ENCODE results near the gene C9orf85.
A peak's percentile ranks its signal among the peaks of the same experiment; 100 is the strongest.
"Not testable (repeated sequence)": the region's sequence is repeated elsewhere in the genome, so short reads cannot be mapped to it uniquely, and the experiment has no call there.

Gene C9orf85, protein sequence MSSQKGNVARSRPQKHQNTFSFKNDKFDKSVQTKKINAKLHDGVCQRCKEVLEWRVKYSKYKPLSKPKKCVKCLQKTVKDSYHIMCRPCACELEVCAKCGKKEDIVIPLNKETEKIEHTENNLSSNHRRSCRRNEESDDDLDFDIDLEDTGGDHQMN

DNA sequence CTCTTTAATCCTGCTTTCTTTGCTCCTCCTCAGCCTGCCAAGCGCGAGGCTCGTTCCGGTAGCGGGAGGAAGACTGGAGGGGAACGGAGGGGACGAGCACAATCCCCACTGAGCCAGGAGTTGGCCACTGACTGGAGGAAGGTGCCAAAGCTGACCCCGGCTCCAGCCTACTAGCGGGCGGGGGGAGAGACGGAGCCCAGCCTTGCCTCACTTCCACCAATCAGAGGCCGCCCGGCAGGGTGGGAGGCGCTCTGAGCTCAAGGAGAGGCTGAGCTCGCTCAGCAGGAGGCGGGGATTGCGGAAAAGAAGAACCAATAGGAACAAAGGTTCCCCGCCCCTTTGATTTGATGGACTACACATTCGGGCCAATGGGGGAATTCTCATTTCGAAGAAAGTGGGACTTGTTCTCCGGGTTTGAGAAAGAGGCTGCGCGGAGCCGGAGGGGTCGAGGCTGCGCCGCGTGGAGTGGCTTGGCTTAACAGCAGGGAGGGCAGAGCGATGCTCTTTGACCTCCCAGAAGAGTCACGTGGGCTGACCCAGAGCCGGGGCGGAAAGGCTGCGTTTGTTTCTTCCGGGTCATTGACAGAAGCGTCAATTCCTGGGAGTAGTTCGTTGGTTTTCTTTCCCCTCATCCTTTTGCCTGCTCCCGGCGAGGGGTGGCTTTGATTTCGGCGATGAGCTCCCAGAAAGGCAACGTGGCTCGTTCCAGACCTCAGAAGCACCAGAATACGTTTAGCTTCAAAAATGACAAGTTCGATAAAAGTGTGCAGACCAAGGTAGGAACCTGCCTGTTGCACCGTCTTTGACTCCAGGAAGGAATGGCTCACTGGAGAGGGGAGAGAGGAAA, at the start of gene C9orf85, which contains the start of gene ABHD17B:
Gene C9orf85 (plus strand): TSS at position 579 of the 847 bp plus-strand sequence. CDS start 96 bp downstream, at position 675.
Gene ABHD17B (minus strand): TSS at position 133 of the 847 bp plus-strand sequence. CDS start 36,113 bp downstream, outside the sequence.
- DNase-seq (ENCODE audit: extremely low read depth in 1 of 2, low read depth in 1 of 2) = peak; percentile 93 to 98

DNA sequence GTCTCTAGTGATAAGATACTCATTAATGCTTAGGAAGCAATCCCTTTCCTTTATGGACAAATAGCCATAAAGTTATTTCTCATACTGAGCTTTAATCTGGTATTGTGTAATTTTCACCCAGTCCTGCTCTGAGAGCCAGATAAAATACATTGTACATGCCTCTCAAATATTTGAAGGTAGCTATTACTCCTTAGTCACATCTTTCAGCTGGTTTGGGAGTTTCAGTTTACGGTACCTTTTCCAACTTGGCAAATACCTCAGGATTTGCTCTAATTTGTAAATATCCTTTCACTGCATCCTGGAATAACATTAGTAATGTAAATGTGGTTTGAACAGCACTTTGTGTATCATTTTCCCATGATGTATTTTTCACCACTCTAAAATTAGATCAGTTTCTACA, 47.8 kb upstream of the C9orf85 start:
- no peak for DNase-seq (ENCODE audit: extremely low read depth in 1 of 2, low read depth in 1 of 2)

DNA sequence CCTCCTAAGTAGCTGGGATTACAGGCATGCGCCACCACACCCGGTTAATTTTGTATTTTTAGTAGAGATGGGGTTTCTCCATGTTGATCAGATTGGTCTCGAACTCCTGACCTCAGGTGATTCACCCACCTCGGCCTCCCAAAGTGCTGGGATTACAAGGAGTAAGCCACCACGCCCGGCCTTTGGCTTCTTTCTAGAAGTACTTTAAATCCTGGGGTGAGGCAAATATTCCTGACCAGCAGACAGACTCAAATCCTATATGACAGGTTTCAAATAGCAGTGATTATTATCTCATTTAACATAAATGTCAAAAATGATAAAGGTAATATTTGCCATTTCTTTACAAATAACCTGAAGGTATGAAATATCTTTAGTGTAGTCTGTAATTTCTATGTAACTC, 36.1 kb upstream of the C9orf85 start:
- DNase-seq (ENCODE audit: extremely low read depth in 1 of 2, low read depth in 1 of 2) = no peak

DNA sequence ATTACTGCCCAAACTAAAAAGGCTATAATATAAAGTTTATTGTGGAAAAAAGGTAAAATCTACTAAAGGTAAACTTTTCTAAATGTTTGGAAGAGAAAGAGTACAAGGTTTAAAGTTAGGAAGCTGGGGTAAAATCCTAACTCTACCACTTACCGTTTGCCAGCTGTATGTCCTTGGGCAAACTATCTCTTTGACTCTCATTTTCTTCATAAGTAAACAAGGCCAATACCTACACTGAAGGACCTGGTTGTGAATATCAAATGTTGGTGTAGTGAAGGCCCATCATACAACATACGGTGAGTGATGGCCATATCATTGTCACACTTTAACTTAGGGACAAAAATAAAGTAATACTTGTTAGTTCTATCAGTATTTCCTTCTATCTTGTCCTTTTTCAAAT, 35.3 kb upstream of the C9orf85 start:
- DNase-seq (ENCODE audit: extremely low read depth in 1 of 2, low read depth in 1 of 2) = no peak

DNA sequence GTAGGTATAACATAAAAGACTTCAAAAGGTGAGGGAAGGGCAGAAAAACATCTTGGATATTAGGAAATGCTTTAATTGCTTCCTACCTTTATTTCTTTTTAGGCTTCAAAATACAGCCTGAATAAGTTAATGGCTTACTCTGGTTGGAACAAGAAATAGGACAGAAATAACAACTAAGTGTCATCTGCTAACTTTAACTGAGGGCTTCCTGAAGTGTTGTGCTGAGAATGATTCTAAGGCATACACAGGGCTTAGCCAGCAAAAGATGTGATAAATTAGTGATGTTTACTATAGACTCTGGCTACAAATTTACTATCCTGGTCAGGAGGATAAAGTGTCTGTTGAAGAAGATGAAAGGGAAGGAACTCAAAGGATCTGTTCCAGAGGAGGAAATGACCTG, 34.6 kb upstream of the C9orf85 start:
- no peak for DNase-seq (ENCODE audit: extremely low read depth in 1 of 2, low read depth in 1 of 2)

DNA sequence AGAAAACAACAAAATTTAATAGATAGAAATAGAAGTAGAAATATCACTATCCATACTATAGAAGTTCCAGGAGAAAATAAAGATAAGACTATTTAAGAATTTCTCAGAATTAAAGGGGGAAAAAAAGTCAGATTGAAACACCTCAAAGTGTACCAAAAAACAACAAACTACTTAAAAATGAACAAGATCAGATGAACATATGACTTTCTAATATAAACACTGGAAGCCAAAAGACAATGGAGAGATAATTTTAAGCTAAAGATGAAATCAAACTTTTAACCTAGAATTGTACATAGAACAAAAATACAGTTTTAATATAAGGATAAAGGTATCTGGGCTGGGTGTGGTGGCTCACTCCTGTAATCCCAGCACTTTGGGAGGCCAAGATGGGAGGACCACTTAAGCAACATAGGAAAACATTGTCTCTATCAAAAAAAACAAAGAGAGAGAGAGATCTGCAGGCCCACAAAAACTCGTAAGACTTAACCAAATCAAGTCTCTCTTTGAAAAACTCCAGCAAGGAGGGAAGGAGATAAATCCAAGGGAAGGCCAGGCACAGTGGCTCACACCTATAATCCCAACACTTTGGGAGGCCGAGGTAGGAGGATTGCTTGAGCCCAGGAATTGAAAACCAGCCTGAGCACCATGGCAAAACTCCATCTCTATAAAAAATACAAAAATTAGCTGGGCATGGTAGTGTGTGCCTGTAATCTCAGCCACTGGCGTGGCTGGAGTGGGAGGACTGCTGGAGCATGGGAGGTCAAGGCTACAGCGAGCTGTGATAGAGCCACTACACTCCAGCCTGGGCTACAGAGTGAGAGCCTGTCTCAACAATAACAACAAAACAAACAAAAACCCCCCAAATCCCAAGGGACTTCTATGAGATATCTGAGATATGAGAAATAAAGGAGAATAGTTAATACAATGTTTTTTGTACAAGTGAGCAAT, 32.8 kb upstream of the C9orf85 start:
- DNase-seq (ENCODE audit: extremely low read depth in 1 of 2, low read depth in 1 of 2) = no peak

DNA sequence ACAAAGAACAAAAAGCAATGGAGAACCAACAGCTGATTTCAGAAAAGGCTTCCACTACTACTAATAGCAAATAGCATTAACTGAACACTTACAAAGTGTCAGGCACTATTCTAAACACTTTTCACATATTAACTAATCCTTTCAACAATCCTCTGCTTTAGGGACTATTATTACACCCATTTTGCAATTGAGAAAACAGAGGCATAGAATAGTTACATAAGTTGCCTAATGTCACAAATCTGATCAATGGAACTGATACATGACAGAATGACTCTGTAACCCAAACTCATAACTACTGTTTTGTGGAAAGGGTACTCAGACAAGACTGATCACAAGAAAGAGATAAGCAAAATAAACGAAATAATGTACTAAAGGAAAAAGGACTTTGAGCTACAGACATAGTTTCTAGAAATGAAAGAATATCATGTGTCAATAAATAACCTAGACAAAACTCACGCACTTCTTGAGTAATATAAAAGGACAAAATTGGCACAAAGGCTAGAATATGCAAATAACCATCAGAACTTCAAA, 31.7 kb upstream of the C9orf85 start:
- DNase-seq (ENCODE audit: extremely low read depth in 1 of 2, low read depth in 1 of 2) = no peak

DNA sequence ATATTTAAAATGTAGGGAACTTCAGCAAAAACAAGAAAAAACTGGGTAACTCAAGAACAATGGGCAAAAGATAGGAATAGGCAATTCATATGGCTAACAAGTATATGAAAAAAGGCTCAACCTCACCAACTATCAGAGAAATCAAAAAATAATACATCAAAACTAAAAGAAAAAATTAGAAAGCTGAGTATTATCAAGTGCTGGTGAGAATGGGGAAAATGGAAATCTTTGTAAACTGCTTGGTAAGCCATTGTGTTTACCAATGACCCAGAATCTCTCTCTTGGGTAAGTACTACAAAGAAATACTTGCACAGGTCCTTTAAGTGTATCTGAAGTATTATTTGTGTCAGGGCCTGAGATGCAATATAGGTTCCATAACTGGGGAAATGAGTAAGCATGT, 27.4 kb upstream of the C9orf85 start:
- no peak for DNase-seq (ENCODE audit: extremely low read depth in 1 of 2, low read depth in 1 of 2)

DNA sequence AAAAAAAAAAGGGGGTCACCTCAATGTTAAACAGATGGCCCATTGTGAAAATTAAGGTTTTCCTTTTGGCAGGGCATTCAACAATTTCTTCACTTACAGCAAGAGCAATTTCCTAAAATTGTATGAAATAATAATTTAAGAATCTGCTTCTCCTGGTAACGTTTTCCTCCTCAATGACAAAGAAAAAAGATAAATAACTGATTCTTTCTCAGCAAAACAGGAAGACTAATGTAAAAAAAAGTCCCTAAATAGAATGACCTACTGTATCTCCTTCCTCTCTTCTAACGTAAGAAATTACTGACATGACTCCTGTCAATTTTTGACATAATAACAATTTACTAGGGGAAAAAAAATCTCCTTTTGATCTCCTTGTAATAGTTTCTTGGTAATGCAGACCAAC, 26.0 kb upstream of the C9orf85 start:
- no peak for DNase-seq (ENCODE audit: extremely low read depth in 1 of 2, low read depth in 1 of 2)

DNA sequence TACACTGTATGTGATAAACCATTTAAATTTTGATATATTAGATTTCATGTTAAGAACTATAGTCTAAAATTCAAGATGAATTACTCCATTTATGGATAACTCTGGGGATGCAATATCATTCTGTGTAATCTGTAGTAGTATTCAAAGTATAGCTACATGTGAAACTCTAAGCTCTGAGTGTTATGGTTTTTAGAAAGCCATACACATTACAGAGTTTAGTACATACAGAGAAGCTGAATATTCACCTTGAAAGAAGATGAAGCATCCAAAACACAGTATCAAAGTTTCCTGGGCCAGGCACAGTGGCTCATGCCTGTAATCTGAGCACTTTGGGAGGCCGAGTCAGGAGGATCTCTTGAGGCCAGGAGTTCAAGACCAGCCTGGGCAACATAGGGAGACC, 25.4 kb upstream of the C9orf85 start:
- DNase-seq (ENCODE audit: extremely low read depth in 1 of 2, low read depth in 1 of 2) = no peak

DNA sequence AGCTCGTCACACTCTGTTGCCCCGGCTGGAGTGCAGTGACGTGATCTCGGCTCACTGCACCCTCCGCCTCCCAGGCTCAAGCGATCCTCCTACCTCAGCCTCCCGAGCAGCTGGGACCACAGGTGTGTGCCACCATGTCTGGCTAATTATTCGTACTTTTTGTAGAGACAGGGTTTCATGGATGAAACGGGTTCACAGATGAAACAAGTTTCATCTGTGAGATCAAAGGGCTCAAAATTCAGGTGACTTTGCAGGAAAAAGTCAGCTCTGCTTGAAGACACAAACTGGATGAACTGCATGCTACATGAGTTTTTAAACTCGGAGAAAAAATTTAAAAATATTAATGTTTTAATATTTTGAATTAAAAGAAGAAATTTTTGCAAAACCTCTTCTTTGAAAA, 24.9 kb upstream of the C9orf85 start:
- no peak for DNase-seq (ENCODE audit: extremely low read depth in 1 of 2, low read depth in 1 of 2)

DNA sequence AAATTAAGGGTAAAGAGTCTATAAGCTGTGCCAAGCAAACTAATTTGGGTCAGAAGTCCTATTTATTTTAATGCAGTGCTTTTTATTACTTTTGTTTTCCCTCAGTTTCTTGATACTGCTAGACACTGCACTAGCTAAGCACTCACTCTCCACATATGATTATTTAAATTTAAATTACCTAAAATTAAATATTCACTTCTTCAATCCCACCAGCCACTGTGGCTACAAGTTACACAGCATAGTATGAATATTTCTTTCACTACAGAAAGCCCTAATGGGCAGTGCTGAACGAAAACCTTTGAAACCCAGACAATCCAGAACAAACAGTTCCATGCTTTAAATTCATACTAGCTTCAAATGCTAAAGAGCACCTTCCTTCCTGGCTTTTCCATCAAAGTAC, 24.1 kb upstream of the C9orf85 start:
- no peak for DNase-seq (ENCODE audit: extremely low read depth in 1 of 2, low read depth in 1 of 2)

DNA sequence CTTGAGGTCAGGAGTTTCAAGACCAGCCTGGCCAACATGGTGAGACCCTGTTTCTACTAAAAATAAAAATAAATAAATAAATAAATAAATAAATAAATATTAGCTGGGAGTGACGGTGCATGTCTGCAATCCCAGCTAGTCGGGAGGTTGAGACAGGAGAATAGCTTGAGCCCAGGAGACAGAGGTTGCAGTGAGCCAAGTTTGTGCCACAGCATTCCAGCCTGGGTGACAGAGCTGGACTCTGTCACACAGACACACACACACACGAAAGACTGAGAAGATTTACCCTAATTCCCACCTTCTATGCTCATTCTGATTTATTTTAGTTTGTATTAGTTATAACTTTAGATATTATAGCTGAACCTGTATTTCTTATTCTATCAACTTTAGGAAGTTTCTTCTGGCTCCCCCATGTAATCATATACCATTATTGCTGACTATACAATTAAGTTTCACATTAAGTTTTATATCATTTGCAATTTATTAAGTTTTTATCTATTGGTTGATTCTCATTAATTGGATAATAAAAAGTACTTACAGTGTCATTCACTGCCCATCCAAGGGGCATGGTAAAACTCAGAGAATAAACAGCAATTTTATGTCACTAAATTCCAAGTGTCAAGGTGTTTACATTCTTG, 21.3 kb upstream of the C9orf85 start:
- no peak for DNase-seq (ENCODE audit: extremely low read depth in 1 of 2, low read depth in 1 of 2)

DNA sequence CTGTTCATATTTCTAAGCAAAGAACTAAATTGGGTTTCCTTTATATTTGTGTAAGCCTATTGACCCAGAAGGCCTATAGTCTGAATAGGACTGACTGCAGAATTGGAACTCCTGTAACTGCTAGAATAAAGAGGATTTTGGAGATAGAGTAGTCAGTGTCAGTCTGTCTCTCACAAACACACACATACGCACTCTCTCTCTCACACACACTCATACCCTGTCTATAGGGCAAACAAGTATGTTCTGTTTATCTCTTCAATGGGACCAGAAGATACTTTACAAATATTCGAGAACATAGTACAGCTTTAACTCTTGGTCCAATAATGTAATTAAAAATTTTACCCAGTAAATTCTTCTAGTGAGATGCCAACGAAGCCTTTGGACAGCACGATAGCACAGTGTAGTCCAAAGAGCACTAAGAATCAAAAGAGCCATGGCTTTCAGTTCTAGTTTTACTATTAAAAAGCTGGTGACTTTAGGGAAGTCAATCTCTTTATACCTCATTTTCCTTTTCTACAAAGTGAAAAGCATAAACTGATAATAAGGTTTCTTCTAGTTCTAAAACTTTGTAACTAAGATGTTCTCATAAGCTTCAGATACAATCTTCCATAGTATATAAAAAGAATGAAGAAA, 19.8 kb upstream of the C9orf85 start:
- no peak for DNase-seq (ENCODE audit: extremely low read depth in 1 of 2, low read depth in 1 of 2)

DNA sequence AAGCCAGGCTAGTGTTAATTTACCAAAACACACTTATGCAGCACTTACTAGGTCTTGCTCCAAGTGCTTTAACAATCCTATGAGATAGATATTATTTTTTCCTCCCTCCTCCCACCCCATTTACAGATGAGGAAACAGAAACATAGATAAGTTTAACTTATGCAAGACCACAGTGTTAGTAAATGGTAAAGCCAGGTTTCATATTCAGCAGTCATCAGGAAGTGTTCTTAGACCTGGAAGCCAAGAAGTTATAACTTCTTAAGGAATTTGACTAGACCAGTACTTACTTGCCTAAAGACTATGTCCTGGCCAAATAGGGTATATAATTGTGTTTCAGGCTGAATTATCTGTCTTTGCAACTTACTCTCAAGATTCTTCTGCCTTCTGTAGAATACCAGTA, 16.3 kb upstream of the C9orf85 start:
- no peak for DNase-seq (ENCODE audit: extremely low read depth in 1 of 2, low read depth in 1 of 2)

DNA sequence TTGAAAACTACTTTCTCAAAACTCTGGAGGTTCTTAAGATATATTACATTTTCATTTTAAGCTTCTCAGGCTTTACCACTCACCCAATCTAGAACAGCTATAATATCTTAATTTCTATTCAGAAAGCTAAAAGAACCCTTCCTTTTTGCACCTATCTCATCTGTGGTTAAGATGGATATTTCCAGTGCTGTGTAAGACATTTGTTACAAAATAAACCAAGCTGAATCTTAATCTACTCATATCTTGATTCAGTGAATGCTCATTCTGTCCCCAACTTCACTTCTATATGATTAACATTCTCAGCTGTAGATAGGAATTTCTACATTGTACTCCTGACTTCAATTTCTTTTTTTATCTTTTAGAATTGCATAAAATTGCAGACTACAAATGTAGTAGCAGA, 15.5 kb upstream of the C9orf85 start:
- no peak for DNase-seq (ENCODE audit: extremely low read depth in 1 of 2, low read depth in 1 of 2)

DNA sequence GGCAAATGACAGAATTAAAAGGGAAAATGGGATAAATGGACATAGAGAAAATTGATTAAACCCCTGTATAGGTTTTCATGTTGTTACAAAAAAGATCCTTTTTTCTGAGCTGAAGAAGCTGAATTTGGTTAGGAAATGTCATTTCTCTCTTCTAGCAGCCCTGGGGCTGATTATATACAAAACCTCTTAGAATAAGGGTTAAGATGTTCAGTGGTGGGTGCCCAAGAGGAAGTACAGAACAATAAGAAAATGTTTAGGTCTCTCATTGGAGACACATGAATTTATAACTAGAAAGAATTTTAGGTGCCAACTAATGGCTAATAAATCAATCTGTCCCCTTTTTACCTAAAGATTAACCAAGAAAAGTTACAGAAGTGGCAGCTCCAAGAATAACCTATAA, 14.7 kb upstream of the C9orf85 start:
- DNase-seq (ENCODE audit: extremely low read depth in 1 of 2, low read depth in 1 of 2) = no peak

DNA sequence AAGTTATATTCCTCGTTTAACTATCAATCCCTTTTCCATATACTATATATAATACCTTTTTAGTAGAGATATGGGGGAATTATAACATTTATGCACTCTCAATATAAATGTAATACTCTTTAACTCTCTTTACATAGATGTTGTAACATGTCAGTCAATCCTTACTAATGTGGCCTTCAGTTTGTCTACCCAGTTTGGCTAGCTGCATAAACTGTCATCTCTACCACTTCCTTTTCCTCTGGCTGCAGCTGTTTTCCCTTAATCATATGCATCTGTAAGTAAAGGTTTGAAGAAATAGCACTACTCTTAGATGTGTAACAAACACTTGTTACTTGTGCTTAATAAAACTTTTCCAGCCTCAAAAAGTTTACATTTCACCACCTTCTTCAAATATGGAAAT, 13.9 kb upstream of the C9orf85 start:
- DNase-seq (ENCODE audit: extremely low read depth in 1 of 2, low read depth in 1 of 2) = no peak

DNA sequence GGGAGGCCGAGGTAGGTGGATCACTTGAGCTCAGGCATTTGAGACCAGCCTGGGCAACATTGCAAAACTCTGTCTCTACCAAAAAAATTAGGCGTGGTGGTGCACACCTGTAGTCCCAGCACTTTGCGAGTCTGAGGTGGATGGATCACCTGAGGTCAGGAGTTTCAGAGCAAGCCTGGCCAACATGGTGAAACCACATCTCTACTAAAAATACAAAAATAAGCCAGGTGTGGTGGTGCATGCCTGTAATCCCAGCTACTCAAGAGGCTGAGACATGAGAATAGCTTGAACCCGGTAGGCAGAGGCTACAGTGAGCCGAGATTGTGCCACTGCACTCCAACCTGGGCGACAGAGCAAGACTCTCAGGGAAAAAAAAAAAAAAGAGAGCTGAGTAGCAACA, 12.7 kb upstream of the C9orf85 start:
- DNase-seq (ENCODE audit: extremely low read depth in 1 of 2, low read depth in 1 of 2) = not testable (repeated sequence)
